HepG2 (cell line): ENCODE results near the gene FAM167B. TPM values are rescaled to one million over a fixed set of nuclear protein-coding genes. Genes with fewer than 3 reads are reported as not detected.

Experiments used
- ATF7-NPFF ChIP-seq: sonication (generic); formaldehyde crosslinking; IDR thresholded peaks from 2 replicates; pipeline ENCODE4 v1.8.1; 2023; ENCODE audit warnings: mild to moderate bottlenecking, low read depth, missing genetic modification reagents, moderate library complexity
- DDIT3 ChIP-seq: sonication (generic); formaldehyde crosslinking; IDR thresholded peaks from 2 replicates; pipeline ENCODE4 v1.4.0; 2020; ENCODE audit warnings: mild to moderate bottlenecking, missing genetic modification reagents
- EEA1 ChIP-seq: sonication (generic); formaldehyde crosslinking; IDR thresholded peaks from 2 replicates; pipeline ENCODE4 v1.5.1; 2020; ENCODE audit warnings: mild to moderate bottlenecking, missing genetic modification reagents, borderline replicate concordance
- FOSL2 ChIP-seq: sonication (generic); formaldehyde crosslinking; IDR thresholded peaks from 2 replicates; pipeline ENCODE4 v1.4.0; 2020; ENCODE audit warnings: missing genetic modification reagents
- FOXA1 ChIP-seq, 2 experiments: fragments of 450-650 bp in 1 of 2; sonication (generic) in 1 of 2; formaldehyde crosslinking in 1 of 2; IDR thresholded peaks; 2 replicates each; pipeline versions ENCODE4 v1.4.0 to v1.6.1; 2016 to 2020; ENCODE audit warnings: missing genetic modification reagents in 1 of 2
- IKZF5 ChIP-seq: IDR thresholded peaks from 2 replicates; pipeline ENCODE4 v1.6.1; 2018; ENCODE audit warnings: missing genetic modification reagents, mild to moderate bottlenecking, missing compliant biosample characterization
- JUNB ChIP-seq: sonication (generic); formaldehyde crosslinking; IDR thresholded peaks from 2 replicates; pipeline ENCODE4 v1.8.0; 2022; ENCODE audit warnings: missing genetic modification reagents, mild to moderate bottlenecking, borderline replicate concordance
- NPAS2 ChIP-seq: sonication (generic); formaldehyde crosslinking; IDR thresholded peaks from 2 replicates; pipeline ENCODE4 v1.8.0; 2022; ENCODE audit warnings: mild to moderate bottlenecking, missing genetic modification reagents, borderline replicate concordance
- NR2F6 ChIP-seq, 2 experiments: IDR thresholded peaks; 2 replicates each; pipeline ENCODE4 v1.6.1; 2016; ENCODE audit warnings: antibody characterized with exemption in 1 of 2, mild to moderate bottlenecking in 1 of 2
- POLR2AphosphoS2 ChIP-seq: IDR thresholded peaks from 2 replicates; pipeline ENCODE4 v1.6.1; 2011; ENCODE audit warnings: low read depth, low read length, improper control_type of control experiment
- RARG ChIP-seq: sonication (generic); formaldehyde crosslinking; IDR thresholded peaks from 2 replicates; pipeline ENCODE4 v1.4.0; 2020; ENCODE audit warnings: low read depth, mild to moderate bottlenecking, missing genetic modification reagents
- RBAK ChIP-seq: sonication (generic); formaldehyde crosslinking; IDR thresholded peaks from 2 replicates; pipeline ENCODE4 v1.5.1; 2020; ENCODE audit warnings: mild to moderate bottlenecking, missing genetic modification reagents
- RBM39 ChIP-seq: fragments of 200-400 bp; formaldehyde crosslinking; IDR thresholded peaks from one replicate; pipeline ENCODE4 v1.6.1; 2018; ENCODE audit warnings: antibody characterized with exemption, mild to moderate bottlenecking, low read depth, low read length; ENCODE audit not compliant: poor library complexity, severe bottlenecking
- RXRB ChIP-seq: IDR thresholded peaks from 2 replicates; pipeline ENCODE4 v1.6.1; 2016; ENCODE audit warnings: borderline replicate concordance, missing genetic modification reagents, missing compliant biosample characterization
- SALL2 ChIP-seq: sonication (generic); formaldehyde crosslinking; IDR thresholded peaks from 2 replicates; pipeline ENCODE4 v1.8.1; 2023; ENCODE audit warnings: mild to moderate bottlenecking, missing genetic modification reagents, inconsistent platforms
- SNRNP70 ChIP-seq: fragments of 200-400 bp; formaldehyde crosslinking; IDR thresholded peaks from 2 replicates; pipeline ENCODE4 v1.6.1; 2017; ENCODE audit warnings: mild to moderate bottlenecking, low read depth, low read length, moderate library complexity
- THAP7 ChIP-seq: sonication (generic); formaldehyde crosslinking; IDR thresholded peaks from 2 replicates; pipeline ENCODE4 v1.8.1; 2023; ENCODE audit warnings: mild to moderate bottlenecking, missing genetic modification reagents
- TIGD3 ChIP-seq: sonication (generic); formaldehyde crosslinking; IDR thresholded peaks from 2 replicates; pipeline ENCODE4 v1.5.1; 2020; ENCODE audit warnings: mild to moderate bottlenecking, missing genetic modification reagents, borderline replicate concordance
- ZBTB38 ChIP-seq: sonication (generic); formaldehyde crosslinking; IDR thresholded peaks from 2 replicates; pipeline ENCODE4 v1.5.1; 2020; ENCODE audit warnings: mild to moderate bottlenecking, missing genetic modification reagents
- ZFP36L1 ChIP-seq: sonication (generic); formaldehyde crosslinking; IDR thresholded peaks from 2 replicates; pipeline ENCODE4 v1.8.0; 2022; ENCODE audit warnings: mild to moderate bottlenecking, missing genetic modification reagents, moderate library complexity
- ZNF18 ChIP-seq: sonication (generic); formaldehyde crosslinking; IDR thresholded peaks from 2 replicates; pipeline ENCODE4 v1.8.0; 2022; ENCODE audit warnings: mild to moderate bottlenecking, missing genetic modification reagents; ENCODE audit not compliant: insufficient replicate concordance
- ZNF383 ChIP-seq: sonication (generic); formaldehyde crosslinking; IDR thresholded peaks from 2 replicates; pipeline ENCODE4 v1.4.0; 2020; ENCODE audit warnings: missing genetic modification reagents, mild to moderate bottlenecking, borderline replicate concordance
- ZNF446 ChIP-seq: sonication (generic); formaldehyde crosslinking; IDR thresholded peaks from 2 replicates; pipeline ENCODE4 v1.5.0; 2020; ENCODE audit warnings: mild to moderate bottlenecking, missing genetic modification reagents
- ZNF772 ChIP-seq: sonication (generic); formaldehyde crosslinking; IDR thresholded peaks from 2 replicates; pipeline ENCODE4 v1.5.0; 2020; ENCODE audit warnings: mild to moderate bottlenecking, missing genetic modification reagents
- ZNF816 ChIP-seq: sonication (generic); formaldehyde crosslinking; IDR thresholded peaks from 2 replicates; pipeline ENCODE4 v1.8.0; 2022; ENCODE audit warnings: missing genetic modification reagents, mild to moderate bottlenecking, borderline replicate concordance
- polyA plus RNA-seq, 8 experiments: library from polyadenylated mRNA; depleted of rRNA in 3 of 8; stranded (reverse) in 7 of 8; unstranded in 1 of 8; fragments of >200 nt; fragmentation: Illumina TruSeq in 4 of 8; extraction: Trizol in 4 of 8; gene quantifications; 2 replicates each; pipeline versions ENCODE4 v1.2.1 to v1.2.3, GENCODE V29; 2011 to 2016; ENCODE audit warnings: low read depth in 4 of 8, missing spikeins in 1 of 8, mixed read lengths in 1 of 8; ENCODE audit not compliant: insufficient read depth in 1 of 8
- total RNA-seq, 5 experiments: library from RNA; depleted of rRNA; stranded (reverse); fragments of >200 nt; fragmentation: Illumina TruSeq; extraction: Trizol; gene quantifications; 2 replicates each; pipeline ENCODE4 v1.2.3, GENCODE V29; 2016; ENCODE audit warnings: low read depth in 1 of 5

FAM167B gene
- total and polyA plus RNA-seq, 2 of the 13 experiments (the other 11 are each of a cell fraction or from before 2014, with no cell fraction given): 0.15 to 0.70 TPM

- TF ChIP-seq ZNF18 (no peak), RBM39 (no peak), NPAS2 (no peak), ZNF446 (no peak), RARG (CRISPR knock-in tag) (0 out of 2 replicates have a peak, but pooled peaks have one; percentile 75), ZBTB38 (peak; percentile 89), SNRNP70 (no peak), RBAK (0 out of 2 replicates have a peak, but pooled peaks have one; percentile 23), IKZF5 (CRISPR knock-in tag) (peak; percentile 84), ZNF816 (CRISPR knock-in tag) (no peak), FOXA1 (IDR thresholded peaks at IDR 0.05) (no peak), FOXA1 (CRISPR knock-in tag; IDR thresholded peaks at IDR 0.05) (no peak), NR2F6 (IDR thresholded peaks at IDR 0.05) (peak; percentile 97), NR2F6 (CRISPR knock-in tag; IDR thresholded peaks at IDR 0.05) (peak; percentile 99), ZFP36L1 (CRISPR knock-in tag) (no peak), EEA1 (no peak), JUNB (CRISPR knock-in tag) (no peak), ZNF383 (CRISPR knock-in tag) (0 out of 2 replicates have a peak, but pooled peaks have one; percentile 71), TIGD3 (no peak), DDIT3 (CRISPR knock-in tag) (no peak), POLR2AphosphoS2 (no peak), ATF7-NPFF (CRISPR knock-in tag) (no peak), RXRB (peak; percentile 97), SALL2 (peak; percentile 86; the same call in 1 of the 2 replicates), THAP7 (CRISPR knock-in tag) (no peak; the same call in 1 of the 2 replicates), ZNF772 (CRISPR knock-in tag) (no peak), FOSL2 (CRISPR knock-in tag) (peak; percentile 90)
Measured at GRCh38 chr1:32249831-32250525, 3.0 kb downstream of the FAM167B start (continued).
